Tongue (tissue), 2 donors: ENCODE data around the gene GJC1. TPM values are rescaled to one million over a fixed set of nuclear protein-coding genes. Genes with fewer than 3 reads are reported as not detected.
A peak's percentile ranks its signal among the peaks of the same experiment; 100 is the strongest.

Experiments used
- DNase-seq: peaks from one replicate; pipeline ENCODE4 v3.0.0-alpha.2; 2015
- total RNA-seq: library from RNA; depleted of rRNA; stranded (reverse); fragments of >200 nt; gene quantifications from one replicate; pipeline ENCODE4 v1.2.3, GENCODE V29; 2014

GJC1 gene
- total RNA-seq: 29.1 TPM

DNA sequence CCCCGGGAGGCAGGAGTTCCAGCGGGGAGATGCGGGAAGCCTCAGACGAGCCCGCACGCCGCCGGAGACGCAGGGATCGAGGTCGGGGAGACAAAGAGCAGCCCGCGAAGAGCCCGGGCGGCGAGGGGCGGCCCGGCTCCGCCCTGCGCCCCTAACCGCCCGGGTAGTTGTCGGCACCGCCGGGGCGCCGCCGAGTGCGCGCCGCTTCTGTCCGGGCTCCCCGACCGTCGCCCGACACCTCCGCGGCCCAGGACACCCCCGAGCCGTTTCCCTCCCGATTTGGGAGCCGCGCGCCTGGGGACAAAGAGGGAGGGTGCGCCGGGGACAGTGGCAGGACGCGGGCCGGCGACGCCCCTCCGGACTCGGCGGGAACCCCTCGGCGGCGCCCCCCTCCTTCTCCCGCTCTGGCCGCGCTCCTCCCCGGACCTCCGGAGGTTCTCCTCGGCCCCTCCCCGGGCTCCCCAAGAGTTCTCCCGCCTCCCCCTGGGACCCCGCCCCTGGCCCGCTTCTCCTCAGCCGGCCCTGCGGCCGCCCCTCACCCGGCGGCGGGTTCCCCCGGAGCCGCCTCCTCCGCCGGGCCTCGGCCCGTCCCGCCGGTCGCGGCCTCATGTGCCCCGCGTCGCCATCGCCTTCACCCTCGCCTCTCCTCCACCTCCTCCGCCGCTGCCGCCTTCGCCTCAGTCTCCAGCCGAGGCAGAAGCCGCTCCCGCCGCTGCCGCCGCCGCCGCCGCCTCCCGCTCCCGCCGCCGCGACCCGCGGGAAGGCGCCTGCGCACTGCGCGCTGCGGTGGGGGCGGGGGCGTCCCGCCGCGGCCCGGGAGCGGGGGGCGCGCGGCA is at the start of gene GJC1:
Gene GJC1, minus strand, starts transcription at position 765 of the 836 bp plus-strand sequence. CDS start 24,470 bp downstream, outside the sequence.
- peak; percentile 67 for DNase-seq

DNA sequence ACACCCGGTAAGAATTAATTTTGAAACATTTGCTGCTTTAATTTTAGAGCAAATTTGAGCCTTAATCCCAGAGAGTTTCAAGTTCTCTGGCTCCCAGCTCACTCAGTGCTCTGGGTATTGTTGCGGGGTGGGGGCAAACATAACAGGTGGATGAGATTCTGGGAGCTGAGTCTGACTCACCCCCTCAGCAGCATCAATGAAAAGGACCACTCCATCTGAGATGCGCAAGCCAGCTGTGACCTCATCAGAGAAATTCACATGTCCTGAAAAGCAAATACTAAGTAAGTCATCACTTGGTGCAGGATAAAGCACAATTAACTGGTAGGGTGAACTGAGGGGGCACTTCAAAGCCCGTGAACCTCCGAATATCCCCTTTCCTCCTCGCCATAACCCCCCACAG is 49.3 kb upstream of the GJC1 start:
- DNase-seq: no peak

DNA sequence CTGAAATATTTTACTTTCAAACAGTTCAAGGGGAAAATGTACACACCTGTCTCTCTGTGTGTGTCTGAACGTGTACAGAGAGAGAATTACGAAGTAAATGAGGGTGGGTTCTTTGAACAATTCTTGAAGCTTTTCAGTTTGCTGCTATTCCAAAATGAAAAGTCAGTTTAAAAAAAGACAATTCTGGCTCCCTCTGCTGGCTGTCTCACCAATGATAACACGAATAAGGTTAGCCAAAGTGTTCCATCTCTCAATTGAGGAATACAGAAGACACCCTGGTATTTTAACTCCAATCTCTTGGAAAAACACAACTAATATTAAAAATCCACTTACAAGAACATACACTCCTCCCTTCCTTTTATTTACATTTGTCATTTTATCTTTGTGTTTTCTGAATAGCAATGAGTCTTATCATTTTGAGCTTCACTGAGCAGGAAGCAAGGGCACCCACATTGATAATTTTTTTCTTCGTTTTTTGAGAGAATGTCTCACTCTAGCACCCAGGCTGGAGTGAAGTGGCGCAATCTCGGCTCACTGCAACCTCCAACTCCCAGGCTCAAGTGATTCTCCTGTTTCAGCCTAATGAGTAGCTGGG is 48.6 kb upstream of the GJC1 start:
- DNase-seq: peak; percentile 73

DNA sequence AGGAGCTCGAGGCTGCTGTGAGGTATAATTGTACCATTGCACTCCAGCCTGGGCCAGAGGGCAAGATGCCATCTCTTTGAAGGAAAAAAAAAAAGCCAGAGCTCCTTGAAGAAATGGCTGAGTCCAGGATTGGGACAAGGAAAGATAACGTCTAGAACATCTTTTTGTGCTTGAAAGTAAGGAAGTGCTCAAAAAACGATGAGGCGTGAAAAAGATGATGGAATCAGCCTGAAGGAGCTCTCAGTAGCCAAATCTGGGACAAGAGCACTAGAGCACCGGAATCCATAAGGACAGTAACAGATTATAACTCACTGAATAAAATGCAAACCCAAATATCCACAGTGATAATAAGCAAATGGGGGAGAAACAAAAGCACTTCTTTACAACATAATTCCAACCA is 47.0 kb upstream of the GJC1 start:
- DNase-seq: no peak

DNA sequence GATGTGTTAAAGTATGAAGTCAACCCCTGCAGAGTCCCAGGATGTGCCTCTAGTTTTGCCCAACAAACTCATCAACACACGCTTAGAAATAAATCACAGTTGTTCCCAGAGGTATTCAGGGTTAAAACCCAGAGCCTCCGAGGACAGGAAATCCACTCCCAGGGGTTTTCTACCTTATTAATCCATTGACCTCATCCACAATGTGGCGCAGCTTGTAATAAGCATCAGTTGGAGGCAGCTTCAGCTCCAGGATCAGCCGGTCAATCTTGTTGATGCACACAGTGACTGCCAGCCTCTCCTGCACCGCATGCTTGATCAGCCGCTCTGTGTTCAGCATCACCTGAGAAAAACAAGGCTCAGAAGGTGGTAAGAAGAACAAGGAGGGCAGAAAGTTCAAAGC is 45.7 kb upstream of the GJC1 start:
- DNase-seq: no peak

DNA sequence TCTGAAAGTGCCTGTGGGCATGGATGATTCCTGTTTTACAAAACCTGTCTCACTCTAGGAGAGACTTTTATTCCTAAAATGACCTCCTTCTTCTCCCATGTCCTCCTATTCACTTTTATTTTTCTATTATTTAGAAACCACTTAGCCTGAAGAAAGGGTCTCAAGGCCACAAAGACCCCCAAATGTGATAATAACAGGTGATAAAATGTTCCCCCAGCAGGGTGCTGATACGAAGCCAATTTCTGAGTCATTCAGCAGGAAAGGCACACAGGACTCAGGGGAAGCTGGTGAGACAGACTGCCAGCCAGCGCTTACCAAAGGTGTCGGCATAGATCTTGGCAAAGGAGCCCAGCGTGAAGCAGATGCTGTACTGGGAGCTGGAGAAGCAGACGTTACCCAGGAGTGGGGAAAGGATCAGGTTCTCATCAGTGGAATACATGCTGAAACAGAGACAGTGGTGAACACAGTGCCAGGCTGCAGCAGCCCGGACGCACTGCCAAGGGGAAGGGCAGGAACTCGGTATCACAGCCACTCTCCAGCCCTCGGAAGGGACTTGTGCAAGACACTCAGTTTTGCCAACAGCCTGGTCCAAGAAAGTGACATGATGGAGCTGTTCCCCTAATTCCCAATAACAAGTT is 42.2 kb upstream of the GJC1 start:
- DNase-seq: no peak

DNA sequence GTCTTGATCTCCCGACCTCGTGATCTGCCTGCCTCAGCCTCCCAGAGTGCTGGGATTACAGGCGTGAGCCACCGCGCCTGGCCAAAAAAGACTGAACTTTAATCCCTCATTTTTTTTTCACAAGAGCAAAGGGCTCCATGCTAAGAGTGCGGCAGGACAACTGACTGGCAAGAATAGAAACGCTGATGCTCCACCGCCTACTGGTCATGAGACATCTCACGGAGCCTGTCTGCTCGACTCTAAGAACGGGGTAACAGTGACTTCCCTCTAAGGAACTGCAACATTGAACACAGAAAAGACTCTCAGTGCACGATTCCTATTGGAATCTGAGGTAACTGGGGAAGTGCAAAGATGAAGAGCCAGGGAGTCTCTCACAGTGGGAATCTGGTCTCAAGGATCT is 41.5 kb upstream of the GJC1 start:
- DNase-seq: no peak

DNA sequence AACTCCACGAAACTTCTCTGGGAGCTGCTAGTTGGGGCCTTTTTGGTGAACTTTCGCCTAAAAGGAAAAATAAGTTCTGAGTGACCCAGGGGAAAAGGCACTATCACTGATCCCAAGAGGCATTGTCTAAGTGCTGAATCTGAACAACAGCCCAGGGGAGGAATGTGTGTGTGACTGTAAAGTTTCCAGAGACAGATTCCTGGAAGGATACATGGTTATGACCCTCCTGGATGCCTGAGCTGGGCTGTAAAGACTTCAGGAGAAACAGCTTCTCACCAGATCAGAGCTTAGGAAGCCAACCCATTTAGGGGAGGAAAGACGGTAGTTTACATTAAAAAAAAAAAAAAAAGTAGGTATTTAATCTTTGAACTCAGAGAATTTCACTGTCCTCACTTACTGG is 37.8 kb upstream of the GJC1 start:
- no peak for DNase-seq

DNA sequence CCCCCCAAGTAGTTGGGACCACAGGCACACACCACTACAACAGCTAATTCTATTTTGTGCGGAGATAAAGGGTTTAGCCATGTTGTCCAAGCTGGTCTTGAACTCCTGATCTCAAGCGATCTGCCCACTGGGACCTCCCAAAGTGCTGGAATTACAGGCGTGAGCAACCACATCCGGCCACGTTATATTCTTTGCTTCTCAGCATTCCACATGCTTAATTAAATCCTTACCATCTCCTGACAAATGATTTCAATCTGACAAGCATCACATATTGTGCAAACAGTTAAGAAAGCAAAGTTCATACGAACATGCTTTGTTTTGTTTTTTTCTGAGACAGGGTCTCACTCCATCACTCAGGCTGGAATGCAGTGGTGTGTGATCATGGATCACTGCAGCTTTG is 35.8 kb upstream of the GJC1 start:
- no peak for DNase-seq

DNA sequence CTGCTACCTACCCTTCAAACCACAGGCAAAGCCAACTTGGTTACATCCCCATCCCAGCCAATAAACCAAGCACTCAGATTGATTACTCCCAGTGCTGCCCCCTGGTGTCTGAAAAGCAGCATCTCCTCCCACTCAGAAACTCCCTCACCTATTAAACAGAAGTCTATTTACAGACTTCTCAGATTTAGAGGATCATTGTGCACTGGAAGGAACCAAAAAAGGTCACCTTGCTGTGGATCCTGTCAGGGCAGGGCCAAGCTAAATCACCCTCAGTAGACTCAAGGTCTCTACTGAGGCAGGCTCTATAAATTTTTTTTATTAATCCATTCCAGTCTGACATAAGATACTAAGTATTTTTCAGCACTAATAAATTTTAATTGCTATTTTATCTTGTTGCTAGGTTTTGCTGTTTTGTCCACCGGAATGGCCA is 35.2 kb upstream of the GJC1 start:
- DNase-seq: peak; percentile 91

DNA sequence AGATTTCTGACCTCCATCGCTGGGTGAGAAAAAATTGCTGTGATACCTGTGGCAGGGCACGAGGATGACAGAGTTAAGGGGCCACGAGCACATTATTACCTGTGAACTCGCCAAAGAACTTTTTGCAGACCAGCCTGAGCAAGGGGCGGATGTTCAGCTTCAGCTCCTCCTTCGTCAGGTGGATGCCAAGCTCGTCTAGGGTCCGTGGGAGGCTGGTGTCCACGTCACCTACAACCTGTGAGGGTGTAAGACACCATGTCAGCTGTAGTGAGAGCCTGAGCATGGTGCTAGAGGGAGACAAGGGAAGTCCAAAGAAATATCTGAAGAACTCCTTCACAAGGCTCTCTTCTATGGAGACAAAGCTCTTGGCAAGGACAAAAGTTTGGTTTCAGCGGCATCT is 34.7 kb upstream of the GJC1 start:
- DNase-seq: no peak

DNA sequence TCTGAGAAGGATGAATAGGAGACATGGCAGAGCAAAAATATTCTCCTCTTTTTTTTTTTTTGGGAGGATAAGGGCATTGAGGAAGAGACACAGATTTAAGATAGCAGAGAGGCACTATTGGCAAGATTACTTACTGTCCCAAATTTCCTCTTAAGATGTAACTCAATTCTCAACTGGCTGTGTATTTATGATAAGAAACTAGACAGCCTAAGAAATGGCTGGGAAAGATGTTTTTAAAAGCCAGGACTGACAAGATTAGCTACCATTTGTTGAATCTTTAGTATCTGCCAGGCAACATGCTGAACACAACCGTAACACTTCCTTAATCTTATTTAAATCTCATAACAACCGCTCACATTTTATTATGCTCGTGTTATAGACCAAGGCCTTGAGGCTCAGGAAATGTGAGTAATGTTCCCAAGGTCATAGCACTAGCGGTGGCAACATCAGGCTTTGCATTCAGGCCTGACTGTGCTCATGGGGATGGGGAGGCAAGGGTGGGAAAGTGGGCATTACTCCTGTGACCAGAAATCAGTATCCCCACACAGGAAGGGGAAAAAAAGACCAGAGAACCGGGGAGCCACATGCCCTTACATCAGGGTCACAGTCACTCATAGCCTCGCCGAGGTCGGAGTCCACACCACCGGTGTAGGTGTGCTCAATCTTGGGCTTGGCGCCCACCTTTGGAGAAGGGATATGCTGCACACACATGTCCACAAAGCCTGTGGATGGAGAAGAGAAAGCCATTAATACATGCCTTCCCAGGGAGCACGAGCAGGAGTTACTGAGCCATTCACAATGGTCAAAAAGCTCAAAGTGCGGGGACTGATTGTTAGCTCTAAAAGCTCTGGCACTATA is 33.2 kb upstream of the GJC1 start:
- no peak for DNase-seq

DNA sequence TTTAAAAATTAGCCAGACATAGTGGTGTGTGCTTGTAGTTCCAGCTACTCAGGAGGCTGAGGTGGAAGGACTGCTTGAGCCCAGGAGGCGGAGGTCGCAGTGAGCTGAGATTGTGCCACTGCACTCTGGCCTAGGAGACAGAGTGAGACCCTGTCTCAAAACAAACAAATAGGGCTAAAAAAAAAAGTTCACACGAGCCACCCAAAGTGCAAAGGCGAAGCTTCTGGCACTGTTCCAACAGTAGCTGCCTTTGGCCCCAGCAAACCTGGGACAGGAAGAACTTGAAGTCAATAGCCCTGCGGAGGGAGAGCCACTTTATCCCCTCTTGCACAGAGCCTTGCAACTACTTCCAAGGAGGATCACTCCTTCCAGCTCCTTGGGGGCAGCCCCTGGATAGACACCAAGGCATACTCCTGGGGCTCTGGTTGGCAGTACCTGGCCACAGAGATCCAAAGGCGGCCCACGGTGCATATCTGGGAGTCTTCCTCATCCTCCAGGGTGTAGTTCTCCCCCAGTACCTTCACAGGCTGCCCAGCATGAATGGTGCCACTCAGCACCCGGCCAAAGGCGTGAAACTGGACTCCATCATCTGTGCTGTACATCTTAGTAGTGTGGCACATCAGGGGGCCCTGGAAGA is 32.3 kb upstream of the GJC1 start:
- DNase-seq: no peak

DNA sequence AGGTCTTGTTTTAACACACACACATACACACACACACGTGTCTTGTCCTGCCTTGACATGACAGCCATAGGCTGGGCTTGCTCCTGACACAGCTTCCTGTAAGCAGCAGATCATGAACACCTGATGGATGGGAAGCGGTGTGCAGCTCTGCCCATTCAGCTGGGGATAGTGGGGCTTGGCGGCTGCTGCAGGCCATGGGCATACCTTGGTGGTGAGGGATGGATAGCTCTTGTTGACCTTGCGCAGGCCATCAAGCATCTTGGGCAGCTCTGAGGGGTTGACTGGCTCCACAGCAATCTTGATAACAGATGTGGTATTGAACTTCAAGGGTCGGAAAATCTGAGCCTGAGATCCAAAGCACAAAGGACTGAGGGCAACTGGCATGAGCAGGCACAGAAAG is 29.6 kb upstream of the GJC1 start:
- DNase-seq: no peak

DNA sequence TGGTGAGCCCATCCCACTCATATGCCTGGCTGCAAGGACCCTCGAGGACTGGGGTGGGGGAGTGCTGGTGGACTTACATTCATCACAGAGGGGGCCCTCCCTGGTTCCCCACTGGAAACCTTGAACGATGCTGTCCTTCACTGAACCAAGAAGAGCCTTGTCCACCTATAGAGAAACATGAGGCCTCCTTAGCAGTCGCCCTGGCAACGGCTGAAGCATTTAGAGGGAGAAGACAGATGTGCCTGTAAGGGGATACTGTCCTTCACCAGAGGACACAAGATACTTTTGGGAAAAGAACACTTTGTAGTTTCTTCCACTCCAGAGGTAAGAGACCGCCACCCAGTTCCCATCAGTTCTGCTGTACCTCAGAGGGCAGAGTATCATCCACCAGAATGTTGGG is 24.1 kb upstream of the GJC1 start:
- DNase-seq: no peak

DNA sequence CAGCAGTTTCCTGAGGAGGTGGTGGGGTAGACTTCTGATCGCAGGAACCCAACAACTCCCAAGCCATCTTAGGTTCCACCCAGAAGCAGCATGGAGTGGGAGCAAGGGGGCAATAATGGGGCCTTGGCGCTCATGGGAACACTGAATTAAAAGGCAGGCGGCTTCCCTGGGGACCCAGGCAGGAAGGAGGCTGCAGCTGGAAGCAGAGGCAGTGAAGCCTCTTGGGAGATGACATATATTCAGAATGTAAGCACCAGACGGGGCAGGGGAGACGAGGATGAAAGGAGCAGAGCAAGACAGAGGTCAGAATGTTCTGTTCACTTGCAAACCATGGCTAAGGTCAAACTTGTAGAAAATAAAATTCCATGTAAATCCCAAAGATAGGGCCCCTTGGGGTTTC is 20.5 kb upstream of the GJC1 start:
- DNase-seq: no peak

DNA sequence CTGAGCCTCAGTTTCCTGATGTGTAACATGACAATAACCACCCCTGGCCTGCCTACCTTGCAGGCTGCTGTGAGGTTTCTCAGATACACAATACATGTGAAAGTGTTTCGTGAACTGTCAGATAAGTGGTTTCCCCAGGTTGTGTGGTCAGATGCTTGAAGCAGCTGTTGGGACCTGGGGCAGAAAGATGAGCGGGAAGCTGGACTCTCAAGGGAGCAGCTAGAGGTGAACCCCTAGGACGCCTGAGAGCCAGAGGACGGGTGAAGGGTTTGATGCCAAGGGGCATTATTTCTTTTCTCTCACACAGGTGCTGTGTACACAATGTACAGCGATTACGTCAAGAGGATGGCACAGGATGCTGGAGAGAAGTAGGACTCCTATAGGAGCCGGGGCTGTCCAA is 19.9 kb upstream of the GJC1 start:
- DNase-seq: no peak

DNA sequence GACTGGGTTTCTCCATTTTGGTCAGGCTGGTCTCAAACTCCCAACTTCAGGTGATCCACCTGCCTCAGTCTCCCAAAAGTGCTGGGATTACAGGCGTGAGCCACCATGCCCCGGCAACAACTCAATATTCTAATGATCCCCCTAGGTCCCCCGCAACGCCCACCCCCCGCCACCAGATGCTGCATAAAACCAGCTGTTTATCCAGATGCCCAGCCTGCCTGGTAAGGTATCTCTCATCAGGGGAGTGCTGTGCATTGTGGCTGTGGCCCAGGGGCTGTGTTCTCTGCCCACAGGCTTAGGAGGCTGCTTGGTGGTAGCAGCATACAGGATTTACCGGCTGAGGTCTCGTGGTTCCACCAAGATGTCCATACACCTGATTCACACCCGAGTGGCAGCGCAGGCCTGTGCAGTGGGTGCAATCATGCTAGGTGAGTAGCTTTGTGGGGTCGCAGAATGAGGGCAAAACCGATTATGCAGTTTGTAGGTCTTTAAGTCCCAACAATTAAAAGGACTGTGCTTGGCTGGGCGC is 18.9 kb upstream of the GJC1 start:
- no peak for DNase-seq

DNA sequence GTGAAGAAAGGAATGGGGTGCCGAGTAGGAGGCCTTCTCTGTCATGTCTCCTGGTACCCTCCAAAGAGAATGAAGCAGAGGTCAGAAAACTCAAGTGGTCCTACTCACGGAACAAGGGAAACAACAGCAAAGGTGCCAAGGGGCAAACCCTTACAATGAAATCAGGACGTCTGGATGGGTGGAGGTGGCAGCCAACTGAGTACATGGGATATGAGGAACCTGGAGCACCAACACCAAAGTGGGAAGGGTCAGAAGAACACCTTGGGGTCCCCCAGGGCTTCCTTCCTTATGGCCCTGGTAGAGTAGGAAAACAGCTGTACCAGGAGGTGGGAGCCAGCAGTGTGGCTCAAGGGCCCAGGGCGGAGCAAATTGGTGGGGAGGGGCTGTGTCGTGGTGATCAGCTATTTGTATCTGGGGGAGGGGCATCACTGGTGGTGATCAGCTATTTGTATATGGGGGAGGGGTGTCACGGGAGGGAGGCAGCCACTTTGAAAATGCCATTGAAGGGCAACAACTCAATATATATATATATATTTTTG is 18.2 kb upstream of the GJC1 start:
- no peak for DNase-seq

DNA sequence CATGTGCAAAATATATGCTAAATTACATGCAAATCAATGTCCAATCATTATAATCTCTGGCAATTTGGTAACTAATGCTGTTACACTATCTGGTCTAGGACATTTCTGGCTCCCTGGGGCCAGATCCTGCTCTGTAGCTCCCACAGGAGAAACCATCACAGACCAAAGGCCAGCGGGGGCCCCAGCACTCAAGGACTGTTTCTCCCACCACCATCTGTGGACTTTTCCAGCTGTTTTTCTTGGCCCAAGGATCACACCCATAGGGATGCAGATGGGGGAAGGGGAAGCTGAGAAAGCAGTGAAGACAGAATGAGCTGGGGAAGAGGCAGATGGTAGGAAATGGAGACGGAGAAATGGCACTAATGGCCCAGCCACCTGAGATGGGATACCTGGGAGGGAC is 17.5 kb upstream of the GJC1 start, which contains the start of gene HIGD1B:
Gene HIGD1B, plus strand, starts transcription at position 298 of the 400 bp plus-strand sequence. CDS start 270 bp downstream, outside the sequence.
- DNase-seq: peak; percentile 57

DNA sequence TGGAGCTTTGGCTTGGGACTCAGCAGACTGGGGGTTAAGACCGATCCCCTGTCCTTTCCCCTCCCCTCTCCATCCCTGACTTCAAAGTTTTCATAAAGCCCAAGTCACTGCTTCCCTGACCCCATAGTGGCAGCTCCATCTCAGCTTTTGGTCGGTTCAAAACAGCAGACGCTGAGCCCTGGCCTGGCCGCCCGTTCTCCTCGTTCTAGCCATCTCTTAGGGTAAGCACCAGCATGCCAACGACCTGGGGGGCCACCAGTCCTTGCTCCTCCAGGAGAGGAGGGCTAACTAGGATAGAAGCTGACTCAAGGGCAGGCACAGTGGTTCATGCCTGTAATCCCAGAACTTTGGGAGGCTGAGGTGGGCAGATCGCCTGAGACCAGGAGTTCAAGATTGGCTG is 16.1 kb upstream of the GJC1 start:
- no peak for DNase-seq
